Activated naive CD4-positive, alpha-beta T cell treated with anti-CD3 and anti-CD28 coated beads for 36 hours (primary cell): Measurements from ENCODE around the gene TROAP. TPM values are rescaled to one million over a fixed set of nuclear protein-coding genes. Genes with fewer than 3 reads are reported as not detected.
A peak's percentile ranks its signal among the peaks of the same experiment; 100 is the strongest.

Experiments
- CTCF ChIA-PET: fragments of 350-600 bp; sonication (Branson Sonifier 250); formaldehyde crosslinking; loops from one replicate; lab custom pipeline; 2021; ENCODE audit warnings: antibody characterized with exemption; lab: Charles Lee
- DNase-seq: peaks from one replicate; pipeline ENCODE4 v3.0.0-alpha.2; 2020
- H3K27ac Mint-ChIP-seq: one replicate; pipeline ENCODE4 v1.8.0; 2021; ENCODE audit warnings: mild to moderate bottlenecking, mixed read lengths
- H3K27me3 Mint-ChIP-seq: one replicate; pipeline ENCODE4 v1.8.0; 2021; ENCODE audit warnings: low read depth, mixed read lengths
- H3K36me3 Mint-ChIP-seq: one replicate; pipeline ENCODE4 v1.8.0; 2021; ENCODE audit warnings: low read depth, mixed read lengths
- H3K4me1 Mint-ChIP-seq: one replicate; pipeline ENCODE4 v1.8.0; 2021; ENCODE audit warnings: low read depth, mixed read lengths
- H3K4me3 Mint-ChIP-seq: one replicate; pipeline ENCODE4 v1.8.0; 2021; ENCODE audit warnings: mild to moderate bottlenecking, moderate library complexity, mixed read lengths
- H3K9me3 Mint-ChIP-seq: one replicate; pipeline ENCODE4 v1.8.0; 2021; ENCODE audit warnings: mixed read lengths
- intact Hi-C: fragments of 100-400 bp; cut with micrococcal nuclease; formaldehyde crosslinking; loops from one replicate; pipeline ENCODE4 v1.15.1; 2023
- total RNA-seq, 2 experiments: library from RNA; stranded (reverse); gene quantifications; one replicate each; pipeline ENCODE4 v1.2.3, GENCODE V29; 2021

Gene TROAP
- total RNA-seq, 2 experiments from 2014 or later, result 67.4 to 68.8 TPM

- Mint-ChIP-seq H3K4me3 (no peak overlapping the region), H3K36me3 (no peaks in the 10 kb centered on the region), H3K27me3 (peaks cover 15% of the 10 kb centered on the region), H3K27ac (no peak overlapping the region), H3K4me1 (no peaks in the 10 kb centered on the region), H3K9me3 (no peaks in the 10 kb centered on the region)
- intact Hi-C loops, result no loop called here
- CTCF ChIA-PET, result interaction anchor here (0.9 to 7.6 kb wide), 6 partner anchors 54 to 233 kb away, joined by 3 to 97 read pairs (median 7); partner anchors contain the start of genes C1QL4 and DNAJC22
- DNase-seq, result no peak
These were observed 39.3 kb upstream of the TROAP start for GRCh38 chr12:49283541-49284429.

DNA sequence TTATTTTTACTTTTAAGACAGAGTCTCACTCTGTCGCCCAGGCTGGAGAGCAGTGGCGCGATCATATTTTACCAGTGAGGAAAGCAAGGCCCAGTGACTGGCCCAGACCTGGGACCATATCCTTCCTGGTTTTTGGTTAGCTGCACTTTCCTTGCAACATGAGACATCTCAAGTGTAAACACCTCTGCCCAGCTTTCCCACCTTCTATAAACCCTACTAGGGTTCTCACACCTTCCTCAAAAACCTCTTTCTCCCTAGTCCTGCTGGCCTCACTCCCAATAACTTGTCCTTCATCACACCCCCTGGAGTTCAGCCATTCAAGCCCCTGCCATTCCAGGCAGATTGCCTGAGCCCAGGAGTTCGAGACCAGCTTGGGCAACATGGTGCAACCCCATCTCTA lies 38.4 kb upstream of the TROAP start:
- CTCF ChIA-PET, result interaction anchor here (0.9 to 8.7 kb wide), 8 partner anchors 12 to 232 kb away, joined by 3 to 97 read pairs (median 8); partner anchors contain the start of genes C1QL4, DNAJC22 and PRPH
- Mint-ChIP-seq H3K4me1 (no peaks in the 10 kb centered on the region), H3K9me3 (no peaks in the 10 kb centered on the region), H3K27me3 (peaks cover 15% of the 10 kb centered on the region), H3K4me3 (no peak overlapping the region), H3K36me3 (no peaks in the 10 kb centered on the region), H3K27ac (no peak overlapping the region)
- DNase-seq, result no peak
- intact Hi-C loops, result no loop called here

GRCh38 chr12:49287876-49288275 lies 35.2 kb upstream of the TROAP start:
- Mint-ChIP-seq H3K27me3 (peaks cover 17% of the 10 kb centered on the region), H3K9me3 (no peaks in the 10 kb centered on the region), H3K36me3 (no peaks in the 10 kb centered on the region), H3K4me1 (no peaks in the 10 kb centered on the region), H3K4me3 (no peak overlapping the region), H3K27ac (no peak overlapping the region)
- intact Hi-C loops, result loop anchor here (1.0 kb wide), 4 partner anchors 49 to 226 kb away; partner anchors contain the start of gene C1QL4
- no peak for DNase-seq
- CTCF ChIA-PET, result interaction anchor here (1.0 to 14.1 kb wide), 9 partner anchors 11 to 360 kb away, joined by 3 to 153 read pairs (median 12); partner anchors contain the start of genes C1QL4 and DNAJC22

- intact Hi-C loops, result loop anchor here (1.0 kb wide), 4 partner anchors 49 to 226 kb away; partner anchors contain the start of gene C1QL4
- Mint-ChIP-seq H3K27ac (no peak overlapping the region), H3K9me3 (no peaks in the 10 kb centered on the region), H3K27me3 (peaks cover 17% of the 10 kb centered on the region), H3K4me1 (no peaks in the 10 kb centered on the region), H3K36me3 (no peaks in the 10 kb centered on the region), H3K4me3 (no peak overlapping the region)
- CTCF ChIA-PET, result interaction anchor here (0.7 to 14.1 kb wide), 30 partner anchors 9 to 360 kb away, joined by 3 to 153 read pairs (median 6); partner anchors contain the start of genes C1QL4, DNAJC22, SPATS2 and TROAP
- DNase-seq, result peak; percentile 82
These were observed 34.6 kb upstream of the TROAP start for GRCh38 chr12:49288412-49288853.

DNA sequence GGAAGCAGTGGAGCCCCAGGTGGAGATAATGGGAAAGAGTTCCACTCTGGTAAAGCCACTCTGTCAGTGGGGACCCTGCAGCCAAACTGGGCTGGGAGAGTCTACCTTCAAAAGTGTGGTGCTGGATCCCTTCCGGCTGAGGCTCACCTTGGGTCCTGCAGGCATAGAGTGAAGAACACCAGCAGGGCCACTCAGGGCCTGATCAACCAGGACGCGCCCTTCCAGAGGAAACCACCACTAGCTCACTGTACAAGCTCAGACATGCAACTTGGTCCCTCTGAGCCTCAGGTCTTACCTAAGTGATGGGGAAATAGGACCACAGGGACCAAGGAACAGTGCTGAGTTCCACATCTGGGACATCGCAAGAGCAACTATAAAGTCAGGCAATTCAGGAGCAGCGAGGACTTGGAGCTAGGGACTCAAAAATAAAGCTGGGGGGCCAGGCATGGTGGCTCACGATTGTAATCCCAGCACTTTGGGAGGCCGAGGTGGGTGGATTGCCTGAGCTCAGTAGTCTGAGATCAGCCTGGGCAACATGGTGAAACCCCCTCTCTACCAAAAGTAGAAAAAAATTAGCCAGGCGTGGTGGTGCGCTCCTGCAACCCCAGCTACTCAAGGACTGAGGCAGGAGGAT lies 34.0 kb upstream of the TROAP start:
- intact Hi-C loops, result loop anchor here (1.0 kb wide), 4 partner anchors 48 to 225 kb away; partner anchors contain the start of gene C1QL4

DNA sequence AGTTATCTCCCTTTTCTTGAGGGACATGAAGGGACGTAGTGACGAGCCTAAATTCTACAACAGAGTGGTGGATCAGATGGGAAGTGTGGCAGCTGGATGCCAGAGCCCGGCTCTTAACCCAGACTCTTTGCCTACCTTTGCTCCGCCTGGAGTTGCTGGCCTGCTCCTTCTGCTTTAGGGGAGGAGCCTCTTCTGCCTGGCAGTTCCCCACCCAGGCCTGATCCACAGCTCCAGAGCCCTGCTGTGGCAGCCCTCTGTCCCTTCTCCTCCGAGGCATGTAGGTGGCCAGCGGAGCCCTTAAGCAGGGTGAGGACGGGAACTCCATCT lies 30.4 kb upstream of the TROAP start:
- H3K9me3 Mint-ChIP-seq, result no peaks in the 10 kb centered on the region
- CTCF ChIA-PET, result interaction anchor here (2.6 to 14.1 kb wide), 6 partner anchors 46 to 221 kb away, joined by 8 to 153 read pairs (median 43); partner anchors contain the start of genes C1QL4 and DNAJC22
- intact Hi-C loops, result no loop called here
- H3K4me1 Mint-ChIP-seq, result peaks cover 12% of the 10 kb centered on the region
- no peaks in the 10 kb centered on the region for H3K36me3 Mint-ChIP-seq
- peaks cover 43% of the 10 kb centered on the region for H3K27me3 Mint-ChIP-seq
- H3K4me3 Mint-ChIP-seq, result no peak overlapping the region
- H3K27ac Mint-ChIP-seq, result no peak overlapping the region
- no peak for DNase-seq

More for the DNA sequence above, 34.0 kb upstream of the TROAP start:
- CTCF ChIA-PET, result interaction anchor here (0.6 to 14.1 kb wide), 35 partner anchors 8 to 324 kb away, joined by 3 to 153 read pairs (median 5); partner anchors contain the start of genes C1QL4, DNAJC22, SPATS2 and TROAP
- no peaks in the 10 kb centered on the region for H3K4me1 Mint-ChIP-seq
- H3K27ac Mint-ChIP-seq, result no peak overlapping the region
- H3K27me3 Mint-ChIP-seq, result peaks cover 20% of the 10 kb centered on the region
- H3K4me3 Mint-ChIP-seq, result no peak overlapping the region
- H3K36me3 Mint-ChIP-seq, result no peaks in the 10 kb centered on the region
- DNase-seq, result no peak
- H3K9me3 Mint-ChIP-seq, result no peaks in the 10 kb centered on the region

- CTCF ChIA-PET, result interaction anchor here (1.3 to 14.1 kb wide), 8 partner anchors 45 to 285 kb away, joined by 4 to 153 read pairs (median 28); partner anchors contain the start of genes C1QL4 and DNAJC22
- peaks cover 12% of the 10 kb centered on the region for H3K4me1 Mint-ChIP-seq
- peaks cover 43% of the 10 kb centered on the region for H3K27me3 Mint-ChIP-seq
- intact Hi-C loops, result no loop called here
- H3K36me3 Mint-ChIP-seq, result no peaks in the 10 kb centered on the region
- no peak overlapping the region for H3K27ac Mint-ChIP-seq
- H3K9me3 Mint-ChIP-seq, result no peaks in the 10 kb centered on the region
- H3K4me3 Mint-ChIP-seq, result no peak overlapping the region
- no peak for DNase-seq
These were observed 29.7 kb upstream of the TROAP start for GRCh38 chr12:49293056-49293956.

GRCh38 chr12:49294086-49294803 lies 28.8 kb upstream of the TROAP start:
- CTCF ChIA-PET, result interaction anchor here (0.5 to 14.1 kb wide), 13 partner anchors 11 to 287 kb away, joined by 3 to 153 read pairs (median 8); partner anchors contain the start of genes C1QL4, DNAJC22 and TROAP
- H3K9me3 Mint-ChIP-seq, result no peaks in the 10 kb centered on the region
- H3K36me3 Mint-ChIP-seq, result no peaks in the 10 kb centered on the region
- intact Hi-C loops, result no loop called here
- peaks cover 12% of the 10 kb centered on the region for H3K4me1 Mint-ChIP-seq
- no peak for DNase-seq
- H3K4me3 Mint-ChIP-seq, result no peak overlapping the region
- no peak overlapping the region for H3K27ac Mint-ChIP-seq
- peaks cover 47% of the 10 kb centered on the region for H3K27me3 Mint-ChIP-seq

GRCh38 chr12:49294804-49295081 lies 28.3 kb upstream of the TROAP start:
- H3K9me3 Mint-ChIP-seq, result no peaks in the 10 kb centered on the region
- intact Hi-C loops, result no loop called here
- peaks cover 12% of the 10 kb centered on the region for H3K4me1 Mint-ChIP-seq
- H3K27me3 Mint-ChIP-seq, result peaks cover 47% of the 10 kb centered on the region
- DNase-seq, result no peak
- no peak overlapping the region for H3K4me3 Mint-ChIP-seq
- H3K36me3 Mint-ChIP-seq, result no peaks in the 10 kb centered on the region
- CTCF ChIA-PET, result interaction anchor here (0.5 to 14.1 kb wide), 17 partner anchors 9 to 328 kb away, joined by 3 to 153 read pairs (median 6); partner anchors contain the start of genes C1QL4, DNAJC22 and TROAP
- H3K27ac Mint-ChIP-seq, result no peak overlapping the region

- no peak within 1 kb of the TSS for H3K27ac Mint-ChIP-seq
- intact Hi-C loops, result no loop called here
- CTCF ChIA-PET, result interaction anchor here (0.5 to 14.1 kb wide), 20 partner anchors 9 to 328 kb away, joined by 3 to 153 read pairs (median 6); partner anchors contain the start of genes C1QL4, DNAJC22 and TROAP
- DNase-seq, result no peak
- no peaks in the 10 kb centered on the region for H3K36me3 Mint-ChIP-seq
- H3K27me3 Mint-ChIP-seq, result peaks cover 47% of the 10 kb centered on the region
- H3K4me3 Mint-ChIP-seq, result no peak within 1 kb of the TSS
- peaks cover 12% of the 10 kb centered on the region for H3K4me1 Mint-ChIP-seq
- no peaks in the 10 kb centered on the region for H3K9me3 Mint-ChIP-seq
These were observed 27.7 kb upstream of the TROAP start, which contains the start of gene PRPH for GRCh38 chr12:49295082-49295936. Gene PRPH, plus strand, starts transcription at chr12:49295147. Its CDS starts 54 bp downstream, at chr12:49295201.
